ENCODE data around the gene SERPINE2. TPM values are rescaled to one million over a fixed set of nuclear protein-coding genes. Genes with fewer than 3 reads are reported as not detected.

The SERPINE2 gene
- polyA plus RNA-seq, 1 experiment, result 24.0 TPM

DNA sequence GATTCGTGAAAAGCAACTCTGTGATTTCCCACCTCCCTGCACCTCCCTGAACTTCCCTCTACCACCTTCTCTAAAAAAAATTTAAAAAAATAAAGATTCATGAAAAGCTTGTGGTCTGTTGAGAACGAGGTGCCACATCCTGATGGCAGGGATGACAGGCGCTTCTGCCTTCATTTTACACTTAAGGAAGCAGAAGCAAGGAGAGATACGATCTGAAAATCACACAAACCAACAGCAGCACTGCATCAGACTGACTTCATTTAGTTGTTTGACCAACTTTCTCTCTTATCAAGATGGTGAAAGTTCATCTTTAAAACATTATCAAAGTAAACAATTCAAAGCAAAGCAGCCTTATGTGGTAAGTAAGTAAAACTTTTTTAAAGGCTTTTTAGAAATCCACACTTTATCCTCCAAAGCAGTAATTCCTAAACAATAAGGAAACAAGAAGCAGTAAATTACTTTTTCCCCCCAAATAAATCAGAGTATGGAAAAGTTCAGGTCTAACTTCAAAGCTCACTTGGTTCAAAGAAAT lies 109.4 kb downstream of the SERPINE2 start:
- H3K27ac ChIP-seq (ENCODE audit: low read depth, low read length), result no peak overlapping the region
- POLR2A ChIA-PET, result no interaction called here

DNA sequence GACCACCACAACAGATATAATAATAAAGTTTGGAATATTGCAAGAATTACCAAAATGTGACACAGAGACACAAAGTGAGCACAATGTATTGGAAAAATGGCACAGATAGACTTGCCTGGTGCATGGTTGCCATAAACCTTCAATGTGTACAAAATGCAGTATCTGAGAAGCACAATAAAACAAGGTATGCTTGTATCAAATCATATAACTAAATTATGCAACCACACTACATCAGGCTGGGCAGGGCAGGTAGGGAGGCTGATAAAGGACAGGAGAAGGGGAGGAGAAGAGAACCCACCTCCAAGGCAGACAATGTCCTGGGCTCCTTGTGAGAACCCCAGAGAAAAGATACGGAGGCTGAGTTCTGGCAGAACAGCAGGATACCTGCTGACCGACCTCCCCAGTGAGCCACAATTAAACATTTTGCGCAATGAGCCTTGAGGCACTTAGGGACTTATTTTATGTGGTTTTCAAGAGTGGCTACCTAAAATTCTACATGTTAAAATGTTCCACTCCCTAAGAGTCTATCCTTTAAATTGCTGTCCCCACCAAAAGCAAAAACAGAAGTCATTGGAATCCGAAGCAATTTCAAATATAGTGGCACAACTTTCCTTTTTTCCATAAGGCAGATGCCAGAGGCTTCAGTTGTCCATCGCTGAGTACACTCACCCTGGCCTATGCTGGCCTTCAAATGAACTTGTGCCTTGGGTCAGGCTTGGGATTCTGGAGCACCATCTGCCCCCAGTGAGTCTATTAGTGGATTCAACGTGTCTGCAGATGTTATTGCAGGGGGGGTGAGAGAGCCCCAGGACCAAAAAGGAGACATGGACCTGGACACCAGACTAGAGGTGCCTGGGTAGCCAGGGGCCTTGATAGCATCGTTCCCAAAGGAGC lies 110.7 kb downstream of the SERPINE2 start:
- H3K27ac ChIP-seq (ENCODE audit: low read depth, low read length), result no peak overlapping the region
- TF ChIP-seq, protein P1, sequence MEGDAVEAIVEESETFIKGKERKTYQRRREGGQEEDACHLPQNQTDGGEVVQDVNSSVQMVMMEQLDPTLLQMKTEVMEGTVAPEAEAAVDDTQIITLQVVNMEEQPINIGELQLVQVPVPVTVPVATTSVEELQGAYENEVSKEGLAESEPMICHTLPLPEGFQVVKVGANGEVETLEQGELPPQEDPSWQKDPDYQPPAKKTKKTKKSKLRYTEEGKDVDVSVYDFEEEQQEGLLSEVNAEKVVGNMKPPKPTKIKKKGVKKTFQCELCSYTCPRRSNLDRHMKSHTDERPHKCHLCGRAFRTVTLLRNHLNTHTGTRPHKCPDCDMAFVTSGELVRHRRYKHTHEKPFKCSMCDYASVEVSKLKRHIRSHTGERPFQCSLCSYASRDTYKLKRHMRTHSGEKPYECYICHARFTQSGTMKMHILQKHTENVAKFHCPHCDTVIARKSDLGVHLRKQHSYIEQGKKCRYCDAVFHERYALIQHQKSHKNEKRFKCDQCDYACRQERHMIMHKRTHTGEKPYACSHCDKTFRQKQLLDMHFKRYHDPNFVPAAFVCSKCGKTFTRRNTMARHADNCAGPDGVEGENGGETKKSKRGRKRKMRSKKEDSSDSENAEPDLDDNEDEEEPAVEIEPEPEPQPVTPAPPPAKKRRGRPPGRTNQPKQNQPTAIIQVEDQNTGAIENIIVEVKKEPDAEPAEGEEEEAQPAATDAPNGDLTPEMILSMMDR (IDR thresholded peaks at IDR 0.05; ENCODE audit: low read depth, low read length), result no peak
- DNase-seq (ENCODE audit: low read depth, low spot score), result no peak
- CTCF ChIA-PET, result interaction anchor here (1.3 kb wide), 1 partner anchor 9 kb away, joined by 3 read pairs; no protein-coding TSS in a partner anchor
- H3K27me3 ChIP-seq (ENCODE audit: control insufficient read depth, insufficient read depth, low read length), result no peaks in the 10 kb centered on the region
- H3K9me3 ChIP-seq (ENCODE audit: control insufficient read depth, insufficient read depth, low read length), result peaks cover 15% of the 10 kb centered on the region
- POLR2A ChIA-PET, result no interaction called here
- no peak overlapping the region for H3K4me3 ChIP-seq (ENCODE audit: low read depth, low read length)

More for the DNA sequence above, 109.4 kb downstream of the SERPINE2 start:
- no peaks in the 10 kb centered on the region for H3K27me3 ChIP-seq (ENCODE audit: control insufficient read depth, insufficient read depth, low read length)
- H3K4me3 ChIP-seq (ENCODE audit: low read depth, low read length), result no peak overlapping the region
- CTCF ChIA-PET, result interaction anchor here (0.8 to 1.3 kb wide), 2 partner anchors 10 to 16 kb away, joined by 3 read pairs; no protein-coding TSS in a partner anchor
- TF ChIP-seq, protein P1 (IDR thresholded peaks at IDR 0.05; ENCODE audit: low read depth, low read length), result no peak
- no peak for DNase-seq (ENCODE audit: low read depth, low spot score)
- H3K9me3 ChIP-seq (ENCODE audit: control insufficient read depth, insufficient read depth, low read length), result peaks cover 15% of the 10 kb centered on the region

DNA sequence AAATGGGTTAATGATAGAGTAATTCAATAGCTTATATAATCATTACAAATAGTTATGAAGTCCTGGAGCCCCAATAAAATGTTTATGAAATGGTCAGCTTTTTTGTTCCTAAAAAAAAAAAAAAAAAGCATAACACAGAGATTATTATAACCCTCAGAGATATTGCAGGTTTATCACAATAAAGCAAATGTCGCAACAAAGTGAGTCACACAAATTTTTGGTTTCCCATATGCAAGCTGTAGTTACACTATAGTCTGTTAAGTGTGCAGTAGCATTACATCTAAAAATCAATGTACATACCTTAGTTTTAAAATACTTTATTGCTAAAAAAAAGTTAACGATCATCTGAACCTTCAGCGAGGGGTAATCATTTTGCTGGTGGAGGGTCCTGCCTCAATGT lies 114.0 kb downstream of the SERPINE2 start:
- H3K4me3 ChIP-seq (ENCODE audit: low read depth, low read length), result no peak overlapping the region
- CTCF ChIA-PET, result interaction anchor here (0.5 to 1.2 kb wide), 3 partner anchors 15 to 252 kb away, joined by 3 to 6 read pairs (median 3); no protein-coding TSS in a partner anchor
- H3K9me3 ChIP-seq (ENCODE audit: control insufficient read depth, insufficient read depth, low read length), result peaks cover 15% of the 10 kb centered on the region
- H3K27ac ChIP-seq (ENCODE audit: low read depth, low read length), result no peak overlapping the region
- H3K27me3 ChIP-seq (ENCODE audit: control insufficient read depth, insufficient read depth, low read length), result no peaks in the 10 kb centered on the region
- TF ChIP-seq, protein P1 (IDR thresholded peaks at IDR 0.05; ENCODE audit: low read depth, low read length), result no peak
- POLR2A ChIA-PET, result no interaction called here
- DNase-seq (ENCODE audit: low read depth, low spot score), result no peak

Other genes starting within 250 kb of the SERPINE2 start
- gene AP1S3, start 201.7 kb downstream of the SERPINE2 start, polyA plus RNA-seq (2011; rRNA removed), result 2.3 and 2.9 TPM in 2 replicates
- 67.8 and 74.8 TPM in 2 replicates for gene WDFY1, start 94.0 kb downstream of the SERPINE2 start, polyA plus RNA-seq (2011; rRNA removed)
- 22.0 and 24.3 TPM in 2 replicates for gene MRPL44, start 81.8 kb downstream of the SERPINE2 start, polyA plus RNA-seq (2011; rRNA removed)